Naive thymus-derived CD4-positive, alpha-beta T cell (primary cell): ENCODE data around the gene LCMT1. TPM values are rescaled to one million over a fixed set of nuclear protein-coding genes. Genes with fewer than 3 reads are reported as not detected.

ENCODE experiments used
- ATAC-seq: fragments of 150-1000 bp; cut with Tn5 transposase; 2 replicates; pipeline ENCODE4 v1.10.0; 2021; ENCODE audit warnings: mild to moderate bottlenecking, moderate library complexity
- CTCF ChIA-PET: fragments of 350-600 bp; sonication (Branson Sonifier 250); formaldehyde crosslinking; loops from one replicate; lab custom pipeline; 2021; ENCODE audit warnings: antibody characterized with exemption; lab: Charles Lee
- POLR2A ChIA-PET: fragments of 350-600 bp; sonication (Branson Sonifier 250); formaldehyde crosslinking; loops from one replicate; lab custom pipeline; 2021; ENCODE audit warnings: antibody characterized with exemption, inconsistent platforms; lab: Charles Lee
- DNase-seq, 9 donors: peaks; one replicate each; pipeline versions ENCODE4 v3.0.0 to v3.0.0-alpha.2; 2020 to 2022; ENCODE audit warnings: mixed read lengths in 1 of 9
- H3K27ac ChIP-seq: one replicate; pipeline ENCODE4 v1.7.0; 2013; ENCODE audit warnings: mild to moderate bottlenecking, low read depth, low read length, moderate library complexity
- H3K27me3 ChIP-seq, 2 donors: one replicate each; pipeline ENCODE4 v1.7.0; 2013; ENCODE audit warnings: low read length in 2 of 2, mild to moderate bottlenecking in 2 of 2, moderate library complexity in 2 of 2; ENCODE audit not compliant: control insufficient read depth in 2 of 2, insufficient read depth in 2 of 2
- H3K36me3 ChIP-seq, 3 experiments: 1 replicate in 2 of 3; 2 replicates in 1 of 3; pipeline ENCODE4 v1.7.0; 2013; ENCODE audit warnings: low read length in 3 of 3, mild to moderate bottlenecking in 3 of 3, moderate library complexity in 1 of 3; ENCODE audit not compliant: insufficient read depth in 3 of 3, control insufficient read depth in 2 of 3
- H3K4me1 ChIP-seq, 2 donors: one replicate each; pipeline ENCODE4 v1.7.0; 2013; ENCODE audit warnings: low read length in 2 of 2, mild to moderate bottlenecking in 2 of 2, moderate library complexity in 1 of 2; ENCODE audit not compliant: control insufficient read depth in 2 of 2, insufficient read depth in 2 of 2
- H3K4me3 ChIP-seq: 2 replicates; pipeline ENCODE4 v1.7.0; 2013; ENCODE audit warnings: mild to moderate bottlenecking, low read length
- H3K9me3 ChIP-seq, 3 experiments: 1 replicate in 2 of 3; 2 replicates in 1 of 3; pipeline ENCODE4 v1.7.0; 2013; ENCODE audit warnings: low read length in 3 of 3; ENCODE audit not compliant: control insufficient read depth in 2 of 3
- H3K27ac Mint-ChIP-seq, 9 donors: one replicate each; pipeline ENCODE4 v1.8.0; 2020 to 2022; ENCODE audit warnings: mixed read lengths in 9 of 9, mild to moderate bottlenecking in 8 of 9, moderate library complexity in 5 of 9, inconsistent platforms in 2 of 9
- H3K27me3 Mint-ChIP-seq, 5 donors: one replicate each; pipeline ENCODE4 v1.8.0; 2021 to 2022; ENCODE audit warnings: mixed read lengths in 5 of 5, mild to moderate bottlenecking in 1 of 5
- H3K36me3 Mint-ChIP-seq, 5 donors: one replicate each; pipeline ENCODE4 v1.8.0; 2020 to 2022; ENCODE audit warnings: mixed read lengths in 5 of 5, mild to moderate bottlenecking in 3 of 5, inconsistent platforms in 1 of 5
- H3K4me1 Mint-ChIP-seq, 7 donors: one replicate each; pipeline ENCODE4 v1.8.0; 2020 to 2022; ENCODE audit warnings: mixed read lengths in 7 of 7, mild to moderate bottlenecking in 3 of 7, inconsistent platforms in 1 of 7
- H3K4me3 Mint-ChIP-seq, 10 donors: one replicate each; pipeline ENCODE4 v1.8.0; 2020 to 2022; ENCODE audit warnings: mild to moderate bottlenecking in 10 of 10, mixed read lengths in 10 of 10, moderate library complexity in 6 of 10, inconsistent platforms in 2 of 10
- H3K9me3 Mint-ChIP-seq, 11 donors: one replicate each; pipeline ENCODE4 v1.8.0; 2020 to 2022; ENCODE audit warnings: mixed read lengths in 11 of 11, mild to moderate bottlenecking in 4 of 11, inconsistent platforms in 1 of 11, moderate library complexity in 1 of 11
- intact Hi-C, 2 donors: fragments of 100-400 bp; cut with micrococcal nuclease; formaldehyde crosslinking; loops; one replicate each; pipeline ENCODE4 v1.15.1; 2023
- polyA plus RNA-seq, 2 donors: library from polyadenylated mRNA; unstranded; fragments of 300-500 nt; fragmentation: Illumina TruSeq; gene quantifications; one replicate each; pipeline ENCODE4 v1.2.3, GENCODE V29; 2021
- total RNA-seq, 6 experiments: library from RNA in 5 of 6; stranded (reverse) in 5 of 6; gene quantifications; 1 replicate in 5 of 6; 2 replicates in 1 of 6; pipeline ENCODE4 v1.2.3 and lab custom pipeline; 2021 to 2026

The LCMT1 gene
- total and polyA plus RNA-seq, 7 experiments from 2014 or later, result 30.2 to 58.4 (median 36.8) TPM

DNA sequence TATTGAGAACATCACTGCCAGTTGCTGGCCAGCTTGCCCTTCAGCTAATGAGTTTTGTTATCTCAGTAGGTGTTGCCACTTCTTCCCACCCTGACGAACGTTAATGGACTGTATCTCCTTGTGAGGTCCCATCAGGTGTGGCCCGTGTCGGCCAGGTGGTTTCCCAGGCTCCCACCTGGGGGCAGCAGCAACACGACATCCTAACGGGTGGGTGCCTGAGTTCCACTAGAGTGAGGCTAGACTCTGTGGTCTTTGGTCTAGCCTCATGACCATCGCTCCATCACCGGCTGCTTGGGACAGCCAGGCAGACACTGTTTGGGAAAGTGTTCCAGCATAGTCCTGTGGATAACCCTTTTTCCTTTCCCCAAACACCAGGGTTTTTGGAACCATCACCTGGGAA lies 45.6 kb upstream of the LCMT1 start:
- H3K27me3 ChIP-seq, result no peaks in the 10 kb centered on the region
- peaks cover 0 to 2% (median 0%) of the 10 kb centered on the region in 5 donors for H3K27me3 Mint-ChIP-seq
- ATAC-seq (no peak), DNase-seq (no peak)
- peak overlapping the region; percentile 36 to 100 (median 90) for H3K27ac Mint-ChIP-seq
- peaks cover 0 to 3% (median 0%) of the 10 kb centered on the region in 3 experiments for H3K36me3 ChIP-seq
- H3K9me3 Mint-ChIP-seq, result no peaks in the 10 kb centered on the region
- intact Hi-C loops, result loop anchor here (1.0 to 5.0 kb wide), 7 partner anchors 11 to 191 kb away; partner anchors contain the start of genes ARHGAP17 (in 1 of the 2), LCMT1 (in 1 of the 2) and ZKSCAN2 (in 1 of the 2)
- H3K27ac ChIP-seq, result peak overlapping the region; percentile 76
- ChIA-PET CTCF (interaction anchor here (0.7 to 1.6 kb wide), 4 partner anchors 32 to 201 kb away, joined by 3 to 10 read pairs (median 3); no protein-coding TSS in a partner anchor), POLR2A (interaction anchor here (1.1 to 3.6 kb wide), 6 partner anchors 10 to 46 kb away, joined by 3 to 41 read pairs (median 6); partner anchors contain the start of gene LCMT1)
- no peak overlapping the region for H3K4me3 ChIP-seq
- peaks cover 0 to 3% (median 2%) of the 10 kb centered on the region in 5 donors for H3K36me3 Mint-ChIP-seq
- peak overlapping the region in 9 of 10 donors; percentile 56 to 89 (median 82) for H3K4me3 Mint-ChIP-seq
- peaks cover 27 to 41% of the 10 kb centered on the region in 2 donors for H3K4me1 ChIP-seq
- peaks cover 37 to 81% (median 60%) of the 10 kb centered on the region in 7 donors for H3K4me1 Mint-ChIP-seq
- H3K9me3 ChIP-seq, result no peaks in the 10 kb centered on the region

DNA sequence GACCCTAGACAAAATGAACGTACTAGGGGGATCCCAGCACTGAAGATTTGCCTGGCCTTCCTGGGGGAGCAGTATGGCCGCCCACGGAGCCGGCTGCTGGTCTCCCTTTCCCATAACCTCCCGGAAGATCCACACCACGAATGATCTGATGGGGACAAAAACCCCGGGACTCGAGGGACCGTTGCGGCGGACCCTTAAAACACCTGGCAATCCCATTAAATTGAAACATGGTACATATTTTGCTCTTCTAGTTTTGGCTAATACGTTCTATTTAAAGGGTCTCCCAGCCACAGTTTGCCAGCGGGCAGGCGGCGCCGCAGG lies 45.2 kb upstream of the LCMT1 start:
- peaks cover 0 to 4% (median 3%) of the 10 kb centered on the region in 5 donors for H3K36me3 Mint-ChIP-seq
- H3K9me3 Mint-ChIP-seq, result no peaks in the 10 kb centered on the region
- Histone ChIP-seq H3K27ac (peak overlapping the region; percentile 76), H3K27me3 (no peaks in the 10 kb centered on the region), H3K4me1 (peaks cover 23 to 39% of the 10 kb centered on the region in 2 donors), H3K36me3 (peaks cover 0 to 3% (median 0%) of the 10 kb centered on the region in 3 experiments), H3K4me3 (peak overlapping the region; percentile 85), H3K9me3 (no peaks in the 10 kb centered on the region)
- intact Hi-C loops, result loop anchor here (1.0 to 5.0 kb wide), 7 partner anchors 11 to 191 kb away; partner anchors contain the start of genes ARHGAP17 (in 1 of the 2), LCMT1 (in 1 of the 2) and ZKSCAN2 (in 1 of the 2)
- H3K27ac Mint-ChIP-seq, result peak overlapping the region in 8 of 9 donors; percentile 82 to 100 (median 90)
- CTCF ChIA-PET, result interaction anchor here (0.7 to 2.1 kb wide), 7 partner anchors 9 to 44 kb away, joined by 3 to 10 read pairs (median 4); partner anchors contain the start of gene LCMT1
- DNase-seq (no peak), ATAC-seq (no peak)
- peaks cover 36 to 78% (median 55%) of the 10 kb centered on the region in 7 donors for H3K4me1 Mint-ChIP-seq
- H3K27me3 Mint-ChIP-seq, result peaks cover 0 to 2% (median 0%) of the 10 kb centered on the region in 5 donors
- peak overlapping the region; percentile 70 to 89 (median 80) for H3K4me3 Mint-ChIP-seq
- POLR2A ChIA-PET, result interaction anchor here (0.7 to 3.6 kb wide), 16 partner anchors 8 to 53 kb away, joined by 3 to 41 read pairs (median 4); partner anchors contain the start of gene LCMT1

- peaks cover 0 to 2% (median 0%) of the 10 kb centered on the region in 5 donors for H3K27me3 Mint-ChIP-seq
- intact Hi-C loops, result loop anchor here (1.0 to 5.0 kb wide), 8 partner anchors 12 to 190 kb away; partner anchors contain the start of genes LCMT1 (in 2 of the 2), ARHGAP17 (in 1 of the 2) and ZKSCAN2 (in 1 of the 2)
- H3K4me3 Mint-ChIP-seq, result peak overlapping the region; percentile 82 to 99 (median 92)
- Histone ChIP-seq H3K4me3 (peak overlapping the region; percentile 85), H3K4me1 (peaks cover 17 to 33% of the 10 kb centered on the region in 2 donors), H3K9me3 (no peaks in the 10 kb centered on the region), H3K36me3 (peaks cover 0 to 3% (median 0%) of the 10 kb centered on the region in 3 experiments), H3K27me3 (no peaks in the 10 kb centered on the region), H3K27ac (peak overlapping the region; percentile 76)
- peak; percentile 66 to 86 (median 76) for DNase-seq
- ATAC-seq, result peak; percentile 98
- peaks cover 30 to 72% (median 52%) of the 10 kb centered on the region in 7 donors for H3K4me1 Mint-ChIP-seq
- ChIA-PET CTCF (interaction anchor here (0.7 to 2.1 kb wide), 7 partner anchors 10 to 44 kb away, joined by 3 to 10 read pairs (median 4); partner anchors contain the start of gene LCMT1), POLR2A (interaction anchor here (0.7 to 3.6 kb wide), 17 partner anchors 8 to 53 kb away, joined by 3 to 41 read pairs (median 4); partner anchors contain the start of gene LCMT1)
- peaks cover 0 to 4% (median 3%) of the 10 kb centered on the region in 5 donors for H3K36me3 Mint-ChIP-seq
- H3K27ac Mint-ChIP-seq, result peak overlapping the region; percentile 85 to 100 (median 93)
- no peaks in the 10 kb centered on the region for H3K9me3 Mint-ChIP-seq
These were observed 44.6 kb upstream of the LCMT1 start for GRCh38 chr16:25066747-25067631.

DNA sequence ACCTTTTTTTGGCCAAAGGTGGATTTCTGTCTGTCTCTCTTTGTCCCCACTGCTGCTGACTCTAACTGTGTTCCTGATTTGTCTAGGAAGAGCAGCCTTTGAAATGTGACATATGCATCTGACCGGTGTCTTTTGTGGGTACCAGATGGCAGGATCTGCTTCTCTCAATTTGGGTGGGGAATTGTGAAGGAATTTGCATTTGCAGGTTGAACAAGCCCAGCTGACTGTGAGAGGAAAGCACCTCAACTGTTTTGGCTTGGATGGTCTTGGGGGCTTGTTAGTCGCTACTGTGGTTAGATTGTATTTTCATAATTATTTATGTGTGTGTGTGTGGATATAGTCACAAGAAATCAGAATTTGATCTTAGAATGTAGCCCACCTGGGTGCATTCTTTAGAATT lies 37.7 kb upstream of the LCMT1 start:
- POLR2A ChIA-PET, result no interaction called here
- no peak for DNase-seq
- H3K4me3 ChIP-seq, result no peak overlapping the region
- no peaks in the 10 kb centered on the region for H3K36me3 ChIP-seq
- H3K9me3 Mint-ChIP-seq, result no peaks in the 10 kb centered on the region
- H3K27ac ChIP-seq, result no peak overlapping the region
- H3K9me3 ChIP-seq, result no peaks in the 10 kb centered on the region
- CTCF ChIA-PET, result no interaction called here
- H3K27me3 ChIP-seq, result no peaks in the 10 kb centered on the region
- H3K27me3 Mint-ChIP-seq, result peaks cover 0 to 2% (median 0%) of the 10 kb centered on the region in 5 donors
- H3K36me3 Mint-ChIP-seq, result peaks cover 0 to 12% (median 3%) of the 10 kb centered on the region in 5 donors
- peaks cover 0 to 17% (median 4%) of the 10 kb centered on the region in 7 donors for H3K4me1 Mint-ChIP-seq
- intact Hi-C loops, result no loop called here
- peak overlapping the region in 1 of 9 donors; percentile 12 for H3K27ac Mint-ChIP-seq
- H3K4me3 Mint-ChIP-seq, result no peak overlapping the region
- ATAC-seq, result no peak
- no peaks in the 10 kb centered on the region for H3K4me1 ChIP-seq

GRCh38 chr16:25078386-25078978 lies 33.1 kb upstream of the LCMT1 start:
- H3K27me3 ChIP-seq, result no peaks in the 10 kb centered on the region
- POLR2A ChIA-PET, result interaction anchor here (0.6 to 1.2 kb wide), 3 partner anchors 16 to 530 kb away, joined by 3 to 4 read pairs (median 3); no protein-coding TSS in a partner anchor
- DNase-seq, result no peak
- H3K9me3 ChIP-seq, result no peaks in the 10 kb centered on the region
- H3K27ac ChIP-seq, result no peak overlapping the region
- no peak overlapping the region for H3K27ac Mint-ChIP-seq
- H3K4me3 ChIP-seq, result no peak overlapping the region
- CTCF ChIA-PET, result interaction anchor here (1.2 kb wide), 1 partner anchor 11 kb away, joined by 5 read pairs; no protein-coding TSS in a partner anchor
- no peaks in the 10 kb centered on the region for H3K9me3 Mint-ChIP-seq
- H3K27me3 Mint-ChIP-seq, result peaks cover 0 to 2% (median 0%) of the 10 kb centered on the region in 5 donors
- H3K4me3 Mint-ChIP-seq, result no peak overlapping the region
- peaks cover 0 to 30% (median 4%) of the 10 kb centered on the region in 5 donors for H3K36me3 Mint-ChIP-seq
- H3K36me3 ChIP-seq, result no peaks in the 10 kb centered on the region
- peaks cover 0 to 5% (median 0%) of the 10 kb centered on the region in 7 donors for H3K4me1 Mint-ChIP-seq
- ATAC-seq, result no peak
- H3K4me1 ChIP-seq, result no peaks in the 10 kb centered on the region
- intact Hi-C loops, result no loop called here
